Neural progenitor cell (in vitro differentiated cells): ENCODE results near the gene UGT1A8. TPM values are rescaled to one million over a fixed set of nuclear protein-coding genes. Genes with fewer than 3 reads are reported as not detected.

ENCODE experiments used
- DNase-seq: peaks from one replicate; pipeline ENCODE4 v3.0.0-alpha.2; 2016; ENCODE audit warnings: low spot score
- H2AFZ ChIP-seq: fragments of 200-600 bp; sonication (generic); replicated peaks from 2 replicates; pipeline ENCODE4 v1.6.1; 2016; ENCODE audit warnings: antibody characterized with exemption
- H3F3A ChIP-seq: fragments of 200-600 bp; sonication (generic); 2 replicates; pipeline ENCODE4 v1.6.1; 2016; ENCODE audit warnings: antibody characterized with exemption, low read depth
- H3K27ac ChIP-seq: fragments of 200-600 bp; sonication (generic); 2 replicates; pipeline ENCODE4 v1.5.1; 2016; ENCODE audit warnings: mild to moderate bottlenecking
- H3K27me3 ChIP-seq: fragments of 200-600 bp; sonication (generic); 2 replicates; pipeline ENCODE4 v1.6.1; 2016; ENCODE audit warnings: mild to moderate bottlenecking, moderate library complexity
- H3K36me3 ChIP-seq: fragments of 200-600 bp; sonication (generic); 2 replicates; pipeline ENCODE4 v1.5.1; 2016
- H3K4me1 ChIP-seq: fragments of 200-600 bp; sonication (generic); 2 replicates; pipeline ENCODE4 v1.6.1; 2016; ENCODE audit warnings: mixed run types
- H3K4me2 ChIP-seq: fragments of 200-600 bp; sonication (generic); 2 replicates; pipeline ENCODE4 v1.6.1; 2016
- H3K4me3 ChIP-seq: fragments of 200-600 bp; sonication (generic); 2 replicates; pipeline ENCODE4 v1.5.1; 2016
- H3K79me2 ChIP-seq: fragments of 200-600 bp; sonication (generic); 2 replicates; pipeline ENCODE4 v1.6.1; 2016; ENCODE audit warnings: low read depth
- H3K9ac ChIP-seq: fragments of 200-600 bp; sonication (generic); 2 replicates; pipeline ENCODE4 v1.6.1; 2016
- H3K9me3 ChIP-seq: fragments of 200-600 bp; sonication (generic); 2 replicates; pipeline ENCODE4 v1.5.1; 2016; ENCODE audit warnings: low read depth
- H4K20me1 ChIP-seq: fragments of 200-600 bp; sonication (generic); 2 replicates; pipeline ENCODE4 v1.6.1; 2016; ENCODE audit warnings: low read depth
- H3K27ac Mint-ChIP-seq: 3 replicates; pipeline ENCODE4 v1.8.0; 2021; ENCODE audit warnings: mixed read lengths
- H3K27me3 Mint-ChIP-seq: 2 replicates; pipeline ENCODE4 v1.8.0; 2022; ENCODE audit warnings: low read depth, mild to moderate bottlenecking, inconsistent platforms, moderate library complexity, mixed read lengths; ENCODE audit not compliant: insufficient read depth
- H3K36me3 Mint-ChIP-seq: 3 replicates; pipeline ENCODE4 v1.8.0; 2021; ENCODE audit warnings: mixed read lengths
- H3K4me1 Mint-ChIP-seq: 3 replicates; pipeline ENCODE4 v1.8.0; 2021; ENCODE audit warnings: mixed read lengths
- H3K4me3 Mint-ChIP-seq: 3 replicates; pipeline ENCODE4 v1.8.0; 2021; ENCODE audit warnings: mild to moderate bottlenecking, moderate library complexity, mixed read lengths
- H3K9me3 Mint-ChIP-seq: 3 replicates; pipeline ENCODE4 v1.8.0; 2020; ENCODE audit warnings: mixed read lengths
- EZH2 ChIP-seq: fragments of 200-600 bp; sonication (generic); IDR thresholded peaks from 2 replicates; pipeline ENCODE4 v1.6.1; 2017; ENCODE audit warnings: antibody characterized with exemption, mild to moderate bottlenecking, moderate library complexity
- EZH2phosphoT487 ChIP-seq: fragments of 200-600 bp; sonication (generic); IDR thresholded peaks from 2 replicates; pipeline ENCODE4 v1.6.1; 2017; ENCODE audit warnings: antibody characterized with exemption
- total RNA-seq: library from RNA; depleted of rRNA; stranded (reverse); fragments of >200 nt; gene quantifications from 2 replicates; pipeline ENCODE4 v1.2.3, GENCODE V29; 2015; ENCODE audit warnings: low replicate concordance
- TF ChIP-seq, protein P1 (sequence below): fragments of 200-600 bp; sonication (generic); IDR thresholded peaks from 2 replicates; pipeline ENCODE4 v1.5.1; 2017; ENCODE audit warnings: antibody characterized with exemption, mild to moderate bottlenecking

The UGT1A8 gene
- total RNA-seq, 1 donor from 2014 or later = not detected

DNA sequence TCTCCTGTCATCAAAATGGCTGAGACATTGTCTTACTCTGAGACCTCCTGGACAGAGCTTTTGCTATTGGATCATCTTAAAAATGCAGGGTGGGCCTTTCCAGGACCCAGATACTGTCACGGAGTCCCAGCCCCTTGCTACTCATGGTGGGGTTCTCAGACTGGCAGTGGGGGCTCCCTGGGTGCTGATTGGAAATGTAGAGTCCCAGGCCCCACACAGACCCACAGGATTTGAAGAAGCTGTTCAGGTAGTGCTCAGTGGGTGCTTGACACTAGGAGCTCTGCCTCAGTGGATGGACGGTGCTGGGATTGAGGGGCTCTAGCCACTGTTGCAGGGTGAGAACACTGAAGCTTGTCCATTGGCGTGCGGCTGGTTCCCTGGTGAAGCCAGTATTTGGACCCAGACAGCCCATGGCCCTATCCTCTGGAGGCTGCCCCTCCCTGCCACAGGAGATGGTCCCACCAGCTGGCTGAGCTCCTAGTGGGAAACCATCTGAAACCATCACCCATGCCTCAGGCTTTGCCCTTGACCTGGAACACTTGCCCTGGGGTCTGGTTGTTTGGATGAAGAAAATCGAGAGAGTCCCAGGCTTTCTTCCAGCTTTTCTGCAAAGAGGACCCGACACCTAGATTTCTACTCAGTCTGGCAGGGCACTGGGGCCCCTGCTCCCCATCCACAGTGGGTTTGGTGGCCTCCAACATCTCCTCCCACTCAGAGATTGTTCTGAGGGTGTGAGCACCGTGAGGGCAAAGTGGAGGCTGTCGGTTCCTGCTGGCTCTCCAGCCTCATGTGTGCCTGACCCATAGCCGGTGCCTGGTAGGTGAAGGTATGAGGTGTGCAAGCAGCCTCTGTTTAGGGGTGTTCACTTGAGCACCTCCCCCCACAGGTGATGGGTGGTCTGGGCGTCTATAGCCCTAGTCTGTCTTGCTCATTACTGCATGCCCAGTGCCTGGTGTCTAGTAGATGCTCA lies 190.8 kb downstream of the UGT1A8 start:
- no peak for DNase-seq
- peaks cover 2% of the 10 kb centered on the region for H3K27me3 Mint-ChIP-seq
- no peak overlapping the region for H3K4me3 Mint-ChIP-seq
- TF ChIP-seq, protein P1, sequence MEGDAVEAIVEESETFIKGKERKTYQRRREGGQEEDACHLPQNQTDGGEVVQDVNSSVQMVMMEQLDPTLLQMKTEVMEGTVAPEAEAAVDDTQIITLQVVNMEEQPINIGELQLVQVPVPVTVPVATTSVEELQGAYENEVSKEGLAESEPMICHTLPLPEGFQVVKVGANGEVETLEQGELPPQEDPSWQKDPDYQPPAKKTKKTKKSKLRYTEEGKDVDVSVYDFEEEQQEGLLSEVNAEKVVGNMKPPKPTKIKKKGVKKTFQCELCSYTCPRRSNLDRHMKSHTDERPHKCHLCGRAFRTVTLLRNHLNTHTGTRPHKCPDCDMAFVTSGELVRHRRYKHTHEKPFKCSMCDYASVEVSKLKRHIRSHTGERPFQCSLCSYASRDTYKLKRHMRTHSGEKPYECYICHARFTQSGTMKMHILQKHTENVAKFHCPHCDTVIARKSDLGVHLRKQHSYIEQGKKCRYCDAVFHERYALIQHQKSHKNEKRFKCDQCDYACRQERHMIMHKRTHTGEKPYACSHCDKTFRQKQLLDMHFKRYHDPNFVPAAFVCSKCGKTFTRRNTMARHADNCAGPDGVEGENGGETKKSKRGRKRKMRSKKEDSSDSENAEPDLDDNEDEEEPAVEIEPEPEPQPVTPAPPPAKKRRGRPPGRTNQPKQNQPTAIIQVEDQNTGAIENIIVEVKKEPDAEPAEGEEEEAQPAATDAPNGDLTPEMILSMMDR = no peak
- TF ChIP-seq EZH2 (no peak), EZH2phosphoT487 (no peak)
- Histone ChIP-seq H3K27me3 (no peaks in the 10 kb centered on the region), H3K9me3 (no peaks in the 10 kb centered on the region), H3K4me1 (no peaks in the 10 kb centered on the region), H3K4me3 (no peak overlapping the region), H4K20me1 (no peaks in the 10 kb centered on the region), H3K36me3 (no peaks in the 10 kb centered on the region), H3K9ac (no peak overlapping the region), H3K27ac (no peak overlapping the region), H3K4me2 (no peak overlapping the region), H3F3A (no peaks in the 10 kb centered on the region), H2AFZ (no peak overlapping the region), H3K79me2 (no peaks in the 10 kb centered on the region)
- peaks cover 2% of the 10 kb centered on the region for H3K9me3 Mint-ChIP-seq
- no peaks in the 10 kb centered on the region for H3K36me3 Mint-ChIP-seq
- no peak overlapping the region for H3K27ac Mint-ChIP-seq
- no peaks in the 10 kb centered on the region for H3K4me1 Mint-ChIP-seq

GRCh38 chr2:233810385-233810784 lies 193.0 kb downstream of the UGT1A8 start:
- no peaks in the 10 kb centered on the region for H3K4me1 ChIP-seq
- no peak overlapping the region for H2AFZ ChIP-seq
- H3K9ac ChIP-seq = no peak overlapping the region
- Mint-ChIP-seq H3K36me3 (no peaks in the 10 kb centered on the region), H3K27ac (no peak overlapping the region), H3K4me3 (no peak overlapping the region), H3K4me1 (no peaks in the 10 kb centered on the region), H3K9me3 (no peaks in the 10 kb centered on the region), H3K27me3 (no peaks in the 10 kb centered on the region)
- no peak overlapping the region for H3K4me2 ChIP-seq
- no peak for DNase-seq
- no peaks in the 10 kb centered on the region for H3F3A ChIP-seq
- H4K20me1 ChIP-seq = no peaks in the 10 kb centered on the region
- H3K27ac ChIP-seq = no peak overlapping the region
- H3K36me3 ChIP-seq = no peaks in the 10 kb centered on the region
- no peaks in the 10 kb centered on the region for H3K79me2 ChIP-seq
- TF ChIP-seq EZH2 (no peak), EZH2phosphoT487 (no peak)
- TF ChIP-seq, protein P1 = no peak
- H3K9me3 ChIP-seq = no peaks in the 10 kb centered on the region
- no peaks in the 10 kb centered on the region for H3K27me3 ChIP-seq
- H3K4me3 ChIP-seq = no peak overlapping the region

GRCh38 chr2:233811087-233811486 lies 193.7 kb downstream of the UGT1A8 start:
- Histone ChIP-seq H3K9ac (no peak overlapping the region), H3K4me3 (no peak overlapping the region), H3K4me2 (no peak overlapping the region), H3K4me1 (no peaks in the 10 kb centered on the region), H2AFZ (no peak overlapping the region), H3K27ac (no peak overlapping the region), H3K36me3 (no peaks in the 10 kb centered on the region), H3K27me3 (no peaks in the 10 kb centered on the region), H3K79me2 (no peaks in the 10 kb centered on the region), H3F3A (no peaks in the 10 kb centered on the region), H4K20me1 (no peaks in the 10 kb centered on the region), H3K9me3 (no peaks in the 10 kb centered on the region)
- no peak overlapping the region for H3K27ac Mint-ChIP-seq
- no peaks in the 10 kb centered on the region for H3K36me3 Mint-ChIP-seq
- H3K9me3 Mint-ChIP-seq = no peaks in the 10 kb centered on the region
- TF ChIP-seq, protein P1 = no peak
- no peak for TF ChIP-seq EZH2
- no peak for TF ChIP-seq EZH2phosphoT487
- no peaks in the 10 kb centered on the region for H3K27me3 Mint-ChIP-seq
- H3K4me3 Mint-ChIP-seq = no peak overlapping the region
- no peaks in the 10 kb centered on the region for H3K4me1 Mint-ChIP-seq
- no peak for DNase-seq
